K562 (cell line): Measurements from ENCODE around the gene MACROD2. TPM values are rescaled to one million over a fixed set of nuclear protein-coding genes. Genes with fewer than 3 reads are reported as not detected.

Experiments used
- ATAC-seq: fragments of 200-7000 bp; cut with Tn5 transposase; 3 replicates; pipeline ENCODE4 v1.9.1; 2020; ENCODE audit warnings: moderate library complexity
- BruUV-seq: library from RNA; stranded (reverse); fragments of 400-500 nt; replicated peaks from 2 replicates; lab custom pipeline; 2021; lab: Mats Ljungman, UMichigan
- CTCF ChIA-PET: fragments of 300-600 bp; formaldehyde crosslinking; extraction: SDS; loops from one replicate; lab custom pipeline; 2021; ENCODE audit warnings: low intra/inter-chr PET ratio; lab: Yijun Ruan, JAX
- POLR2A ChIA-PET: fragments of 300-600, 350-650 bp; sonication (Branson Sonifier 250); formaldehyde crosslinking; extraction: SDS; loops from one replicate; lab custom pipeline; 2021; ENCODE audit warnings: antibody characterized with exemption, inconsistent platforms; lab: Yijun Ruan, JAX
- DNase-seq, 4 experiments: peaks; one replicate each; pipeline versions ENCODE4 v3.0.0 to v3.0.0-alpha.2; 2011 to 2018; ENCODE audit warnings: low spot score in 3 of 4, mixed read lengths in 3 of 4; ENCODE audit errors: extremely low read depth in 1 of 4
- FAIRE-seq: peaks from 2 replicates; lab custom pipeline; 2011; peaks lifted over from hg19 to GRCh38; lab: Jason Lieb, UNC
- H2AFZ ChIP-seq: 2 replicates; pipeline ENCODE4 v1.6.0; 2011; ENCODE audit warnings: low read depth, low read length, control low read depth, inconsistent platforms
- H3K27ac ChIP-seq: fragments of 200-600 bp; 3 replicates; pipeline ENCODE4 v1.8.0; 2011; ENCODE audit warnings: low read depth, mild to moderate bottlenecking, control low read depth, inconsistent platforms, low read length, moderate library complexity, mixed read lengths; ENCODE audit errors: extremely low read depth
- H3K27me3 ChIP-seq, 2 experiments: fragments of 300-600 bp in 1 of 2; 2 replicates in 1 of 2; 3 replicates in 1 of 2; pipeline versions ENCODE4 v1.6.0 to v1.8.0; 2011; ENCODE audit warnings: inconsistent platforms in 2 of 2, low read length in 2 of 2, mild to moderate bottlenecking in 1 of 2, mixed read lengths in 1 of 2, moderate library complexity in 1 of 2; ENCODE audit not compliant: control insufficient read depth in 2 of 2, insufficient read depth in 2 of 2
- H3K36me3 ChIP-seq: fragments of 300-600 bp; 3 replicates; pipeline ENCODE4 v1.8.0; 2011; ENCODE audit warnings: mild to moderate bottlenecking, low read length, inconsistent platforms; ENCODE audit not compliant: control insufficient read depth, insufficient read depth
- H3K4me1 ChIP-seq, 2 experiments: fragments of 200-600 bp in 1 of 2; replicated peaks in 1 of 2; 2 replicates in 1 of 2; 3 replicates in 1 of 2; pipeline versions ENCODE4 v1.5.1 to v1.8.0; 2011; ENCODE audit warnings: inconsistent platforms in 2 of 2, low read length in 2 of 2, mild to moderate bottlenecking in 1 of 2, mixed read lengths in 1 of 2, moderate library complexity in 1 of 2; ENCODE audit not compliant: control insufficient read depth in 2 of 2, insufficient read depth in 2 of 2
- H3K4me2 ChIP-seq: 2 replicates; pipeline ENCODE4 v1.6.1; 2011; ENCODE audit warnings: low read length, control low read depth, inconsistent platforms, mixed read lengths; ENCODE audit not compliant: insufficient read depth
- H3K4me3 ChIP-seq: fragments of 200-600 bp; sonication (generic), shearing (Covaris generic); 2 replicates; pipeline ENCODE4 v1.5.1; 2016; ENCODE audit warnings: control low read depth, inconsistent platforms
- H3K79me2 ChIP-seq: fragments of 200-600 bp; 3 replicates; pipeline ENCODE4 v1.8.0; 2011; ENCODE audit warnings: low read length, inconsistent platforms; ENCODE audit not compliant: control insufficient read depth, insufficient read depth
- H3K9ac ChIP-seq, 2 experiments: 2 replicates each; pipeline versions ENCODE4 v1.6.0 to v1.6.1; 2011; ENCODE audit warnings: low read depth in 2 of 2, low read length in 2 of 2, control low read depth in 1 of 2, inconsistent platforms in 1 of 2, mild to moderate bottlenecking in 1 of 2, mixed read lengths in 1 of 2; ENCODE audit not compliant: insufficient read depth in 1 of 2
- H3K9me1 ChIP-seq: one replicate; pipeline ENCODE4 v1.6.0; 2011; ENCODE audit warnings: inconsistent platforms, mild to moderate bottlenecking, low read length, moderate library complexity; ENCODE audit not compliant: control insufficient read depth, insufficient read depth
- H3K9me3 ChIP-seq: replicated peaks from 2 replicates; pipeline ENCODE4 v1.5.1; 2011; ENCODE audit warnings: low read depth, low read length, inconsistent platforms; ENCODE audit not compliant: control insufficient read depth, insufficient read depth
- H4K20me1 ChIP-seq: replicated peaks from 2 replicates; pipeline ENCODE4 v1.6.1; 2011; ENCODE audit warnings: low read length, inconsistent platforms, mixed read lengths; ENCODE audit not compliant: control insufficient read depth, insufficient read depth
- BACH1 ChIP-seq: fragments of 200-800 bp; sonication (Bioruptor generic); IDR thresholded peaks from 2 replicates; pipeline ENCODE4 v1.6.1; 2016; ENCODE audit warnings: missing genetic modification characterization, missing compliant biosample characterization
- CBFA2T3 ChIP-seq: fragments of 450-650 bp; IDR thresholded peaks from 2 replicates; pipeline ENCODE4 v1.6.1; 2017
- FOXK2 ChIP-seq, 2 experiments: fragments of 450-650 bp; IDR thresholded peaks in 1 of 2; conservative IDR thresholded peaks in 1 of 2; 2 replicates each; pipeline ENCODE4 v1.6.1; 2016; ENCODE audit warnings: low read depth in 2 of 2, mild to moderate bottlenecking in 1 of 2
- GABPB2 ChIP-seq: fragments of 250-450 bp; sonication (Bioruptor Pico); conservative IDR thresholded peaks from 2 replicates; pipeline ENCODE4 v1.5.1; 2021; ENCODE audit warnings: mild to moderate bottlenecking
- POLR2AphosphoS2 ChIP-seq: IDR thresholded peaks from 2 replicates; pipeline ENCODE4 v1.6.1; 2012; ENCODE audit warnings: low read length, improper control_type of control experiment
- RBM25 ChIP-seq: fragments of 200-400 bp; formaldehyde crosslinking; IDR thresholded peaks from 2 replicates; pipeline ENCODE4 v1.6.1; 2018; ENCODE audit warnings: low read length, low read depth, moderate library complexity; ENCODE audit not compliant: severe bottlenecking
- SMARCE1 ChIP-seq: fragments of 450-650 bp; IDR thresholded peaks from 2 replicates; pipeline ENCODE4 v1.7.1; 2016; ENCODE audit warnings: mild to moderate bottlenecking
- WGBS: fragments of 100-300 bp; shearing (Covaris generic); methylation state at CpG from one replicate; pipeline ENCODE4 v1.1.6; 2016; ENCODE audit warnings: low coverage, mixed read lengths; ENCODE audit not compliant: insufficient coverage; ENCODE audit errors: missing lambda C conversion rate; 5-methylcytosine and 5-hydroxymethylcytosine counted together
- in situ Hi-C: fragments of 300-500 bp; cut with MboI; formaldehyde crosslinking; loops from 4 replicates; pipeline ENCODE4 v1.15.0; 2018; ENCODE audit warnings: inconsistent platforms, mixed read lengths
- intact Hi-C: fragments of 100-400 bp; cut with micrococcal nuclease; formaldehyde crosslinking; loops from 2 replicates; pipeline ENCODE4 v1.14.2; 2022
- polyA plus RNA-seq, 8 experiments: library from polyadenylated mRNA; depleted of rRNA in 4 of 8; stranded (reverse) in 5 of 8; unstranded in 3 of 8; fragments of >200 nt; fragmentation: Nextera tagmentation in 2 of 8; fragmentation: Illumina TruSeq in 1 of 8; extraction: Ambion mirVana in 2 of 8; extraction: Trizol in 1 of 8; gene quantifications; 2 replicates each; pipeline versions ENCODE4 v1.2.1 to v1.2.3, GENCODE V29; 2011 to 2014; ENCODE audit warnings: inconsistent platforms in 1 of 8, missing spikeins in 1 of 8
- total RNA-seq, 7 experiments: library from RNA; depleted of rRNA in 6 of 7; stranded (reverse); fragments of >200 nt in 6 of 7; fragmentation: Illumina TruSeq in 2 of 7; extraction: Trizol in 2 of 7; gene quantifications; 2 replicates each; pipeline versions ENCODE4 v1.2.1 to v1.2.3, GENCODE V29; 2011 to 2021; ENCODE audit warnings: low replicate concordance in 1 of 7
- TF ChIP-seq, protein P1 (sequence below): fragments of 450-650 bp; IDR thresholded peaks from 2 replicates; pipeline ENCODE4 v1.7.1; 2018; ENCODE audit warnings: mild to moderate bottlenecking, low read depth; ENCODE audit not compliant: partially characterized antibody
- TF ChIP-seq, protein P2 (sequence below), 2 experiments: fragments of 250-450 bp in 1 of 2; fragments of 450-650 bp in 1 of 2; sonication (Bioruptor Pico) in 1 of 2; IDR thresholded peaks; 2 replicates each; pipeline versions ENCODE4 v1.6.1 to v1.8.0; 2016 to 2021; ENCODE audit warnings: mild to moderate bottlenecking in 2 of 2, moderate library complexity in 2 of 2, missing compliant biosample characterization in 1 of 2, missing genetic modification characterization in 1 of 2

Gene MACROD2
- total and polyA plus RNA-seq, 9 of the 15 experiments (the other 6 are each of a cell fraction or from before 2014, with no cell fraction given): not detected

DNA sequence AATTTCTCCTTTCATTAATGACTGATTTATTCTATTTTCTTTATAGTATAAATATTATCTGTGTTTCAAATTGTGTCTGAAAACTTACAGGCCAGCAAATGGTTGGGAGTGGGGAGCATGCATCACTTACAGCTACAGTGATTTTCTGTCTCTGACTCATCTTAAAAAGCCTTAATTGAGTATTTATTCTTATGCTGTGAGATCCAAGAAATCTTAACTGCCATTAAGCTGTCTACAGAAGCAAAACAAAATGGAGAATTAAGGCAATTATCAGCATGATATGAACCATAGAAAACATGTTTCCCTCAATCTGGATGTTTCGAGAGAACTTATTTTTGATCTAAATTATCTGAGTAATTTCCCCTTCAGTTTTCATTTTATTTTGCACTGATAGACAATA is 1746.8 kb downstream of the MACROD2 start:
- Histone ChIP-seq H2AFZ (no peak overlapping the region), H3K4me3 (no peak overlapping the region), H3K79me2 (no peaks in the 10 kb centered on the region), H3K27me3 (no peaks in the 10 kb centered on the region), H3K9ac (no peak overlapping the region), H3K9me1 (no peaks in the 10 kb centered on the region), H3K27ac (no peak overlapping the region), H3K4me2 (no peak overlapping the region), H3K36me3 (no peaks in the 10 kb centered on the region), H3K9me3 (no peaks in the 10 kb centered on the region), H3K4me1 (no peaks in the 10 kb centered on the region), H4K20me1 (no peaks in the 10 kb centered on the region)
- ChIA-PET POLR2A (no interaction called here), CTCF (no interaction called here)
- intact Hi-C loops: no loop called here
- WGBS: 0% methylated on average over 1 of the region's 1 CpG
- ATAC-seq (no peak), DNase-seq (no peak), FAIRE-seq (no peak)
- BruUV-seq: no TSS peak
- TF ChIP-seq FOXK2 (conservative IDR thresholded peaks at IDR 0.05 in 1 of 2, IDR thresholded peaks at IDR 0.05 in 1 of 2; ENCODE audit: low read depth in 2 of 2) (no peak), CBFA2T3 (no peak), RBM25 (no peak), SMARCE1 (no peak), GABPB2 (CRISPR knock-in tag) (no peak), POLR2AphosphoS2 (no peak), BACH1 (tag) (no peak)
- TF ChIP-seq, protein P1, sequence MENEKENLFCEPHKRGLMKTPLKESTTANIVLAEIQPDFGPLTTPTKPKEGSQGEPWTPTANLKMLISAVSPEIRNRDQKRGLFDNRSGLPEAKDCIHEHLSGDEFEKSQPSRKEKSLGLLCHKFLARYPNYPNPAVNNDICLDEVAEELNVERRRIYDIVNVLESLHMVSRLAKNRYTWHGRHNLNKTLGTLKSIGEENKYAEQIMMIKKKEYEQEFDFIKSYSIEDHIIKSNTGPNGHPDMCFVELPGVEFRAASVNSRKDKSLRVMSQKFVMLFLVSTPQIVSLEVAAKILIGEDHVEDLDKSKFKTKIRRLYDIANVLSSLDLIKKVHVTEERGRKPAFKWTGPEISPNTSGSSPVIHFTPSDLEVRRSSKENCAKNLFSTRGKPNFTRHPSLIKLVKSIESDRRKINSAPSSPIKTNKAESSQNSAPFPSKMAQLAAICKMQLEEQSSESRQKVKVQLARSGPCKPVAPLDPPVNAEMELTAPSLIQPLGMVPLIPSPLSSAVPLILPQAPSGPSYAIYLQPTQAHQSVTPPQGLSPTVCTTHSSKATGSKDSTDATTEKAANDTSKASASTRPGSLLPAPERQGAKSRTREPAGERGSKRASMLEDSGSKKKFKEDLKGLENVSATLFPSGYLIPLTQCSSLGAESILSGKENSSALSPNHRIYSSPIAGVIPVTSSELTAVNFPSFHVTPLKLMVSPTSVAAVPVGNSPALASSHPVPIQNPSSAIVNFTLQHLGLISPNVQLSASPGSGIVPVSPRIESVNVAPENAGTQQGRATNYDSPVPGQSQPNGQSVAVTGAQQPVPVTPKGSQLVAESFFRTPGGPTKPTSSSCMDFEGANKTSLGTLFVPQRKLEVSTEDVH: no peak
- TF ChIP-seq, protein P2, sequence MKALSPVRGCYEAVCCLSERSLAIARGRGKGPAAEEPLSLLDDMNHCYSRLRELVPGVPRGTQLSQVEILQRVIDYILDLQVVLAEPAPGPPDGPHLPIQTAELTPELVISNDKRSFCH (CRISPR knock-in tag; IDR thresholded peaks at IDR 0.05): no peak
- TF ChIP-seq, protein P2 (tag; IDR thresholded peaks at IDR 0.05): no peak
- in situ Hi-C loops: no loop called here
